Ishikawa (cell line): ENCODE measurements around the gene PUSL1.

Experiments used
- CEBPB ChIP-seq: IDR thresholded peaks from 2 replicates; pipeline ENCODE4 v1.6.1; 2012
- CREB1 ChIP-seq: IDR thresholded peaks from 2 replicates; pipeline ENCODE4 v1.6.1; 2012; ENCODE audit warnings: low read depth
- EGR1 ChIP-seq: IDR thresholded peaks from 2 replicates; pipeline ENCODE4 v1.6.1; 2012
- EP300 ChIP-seq: IDR thresholded peaks from 2 replicates; pipeline ENCODE4 v1.6.1; 2012; ENCODE audit warnings: borderline replicate concordance
- FOXM1 ChIP-seq: IDR thresholded peaks from 2 replicates; pipeline ENCODE4 v1.6.1; 2012; ENCODE audit warnings: low read depth, borderline replicate concordance
- MAX ChIP-seq: IDR thresholded peaks from 2 replicates; pipeline ENCODE4 v1.6.1; 2012
- NFIC ChIP-seq: IDR thresholded peaks from 2 replicates; pipeline ENCODE4 v1.6.1; 2012
- RAD21 ChIP-seq: IDR thresholded peaks from 2 replicates; pipeline ENCODE4 v1.6.1; 2012; ENCODE audit warnings: low read depth
- TAF1 ChIP-seq: IDR thresholded peaks from 2 replicates; pipeline ENCODE4 v1.6.1; 2012; ENCODE audit warnings: low read depth, mild to moderate bottlenecking
- TCF12 ChIP-seq: IDR thresholded peaks from 2 replicates; pipeline ENCODE4 v1.6.1; 2012; ENCODE audit warnings: low read depth
- TEAD4 ChIP-seq: IDR thresholded peaks from 2 replicates; pipeline ENCODE4 v1.6.1; 2012
- YY1 ChIP-seq: IDR thresholded peaks from 2 replicates; pipeline ENCODE4 v1.6.1; 2012; ENCODE audit warnings: low read depth
- ZBTB7A ChIP-seq: IDR thresholded peaks from 2 replicates; pipeline ENCODE4 v1.6.1; 2012; ENCODE audit warnings: low read depth
- TF ChIP-seq, protein P1 (sequence below): IDR thresholded peaks from 2 replicates; pipeline ENCODE4 v1.6.1; 2012
- TF ChIP-seq, protein P2 (sequence below): IDR thresholded peaks from 2 replicates; pipeline ENCODE4 v1.6.1; 2012; ENCODE audit warnings: low read depth, mild to moderate bottlenecking

Gene PUSL1

GRCh38 chr1:1285611-1286311 lies 22.6 kb upstream of the PUSL1 start:
- TF ChIP-seq TCF12 (no peak), RAD21 (no peak), NFIC (no peak), YY1 (no peak), FOXM1 (no peak), ZBTB7A (no peak), EGR1 (no peak)
- TF ChIP-seq, protein P1, sequence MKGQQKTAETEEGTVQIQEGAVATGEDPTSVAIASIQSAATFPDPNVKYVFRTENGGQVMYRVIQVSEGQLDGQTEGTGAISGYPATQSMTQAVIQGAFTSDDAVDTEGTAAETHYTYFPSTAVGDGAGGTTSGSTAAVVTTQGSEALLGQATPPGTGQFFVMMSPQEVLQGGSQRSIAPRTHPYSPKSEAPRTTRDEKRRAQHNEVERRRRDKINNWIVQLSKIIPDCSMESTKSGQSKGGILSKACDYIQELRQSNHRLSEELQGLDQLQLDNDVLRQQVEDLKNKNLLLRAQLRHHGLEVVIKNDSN, result no peak

GRCh38 chr1:1286313-1287261 lies 21.8 kb upstream of the PUSL1 start:
- TF ChIP-seq, protein P1, result no peak
- TF ChIP-seq NFIC, result no peak
- TF ChIP-seq EGR1, result no peak
- TF ChIP-seq CEBPB, result no peak
- TF ChIP-seq RAD21, result no peak
- TF ChIP-seq TCF12, result no peak
- TF ChIP-seq, protein P2, sequence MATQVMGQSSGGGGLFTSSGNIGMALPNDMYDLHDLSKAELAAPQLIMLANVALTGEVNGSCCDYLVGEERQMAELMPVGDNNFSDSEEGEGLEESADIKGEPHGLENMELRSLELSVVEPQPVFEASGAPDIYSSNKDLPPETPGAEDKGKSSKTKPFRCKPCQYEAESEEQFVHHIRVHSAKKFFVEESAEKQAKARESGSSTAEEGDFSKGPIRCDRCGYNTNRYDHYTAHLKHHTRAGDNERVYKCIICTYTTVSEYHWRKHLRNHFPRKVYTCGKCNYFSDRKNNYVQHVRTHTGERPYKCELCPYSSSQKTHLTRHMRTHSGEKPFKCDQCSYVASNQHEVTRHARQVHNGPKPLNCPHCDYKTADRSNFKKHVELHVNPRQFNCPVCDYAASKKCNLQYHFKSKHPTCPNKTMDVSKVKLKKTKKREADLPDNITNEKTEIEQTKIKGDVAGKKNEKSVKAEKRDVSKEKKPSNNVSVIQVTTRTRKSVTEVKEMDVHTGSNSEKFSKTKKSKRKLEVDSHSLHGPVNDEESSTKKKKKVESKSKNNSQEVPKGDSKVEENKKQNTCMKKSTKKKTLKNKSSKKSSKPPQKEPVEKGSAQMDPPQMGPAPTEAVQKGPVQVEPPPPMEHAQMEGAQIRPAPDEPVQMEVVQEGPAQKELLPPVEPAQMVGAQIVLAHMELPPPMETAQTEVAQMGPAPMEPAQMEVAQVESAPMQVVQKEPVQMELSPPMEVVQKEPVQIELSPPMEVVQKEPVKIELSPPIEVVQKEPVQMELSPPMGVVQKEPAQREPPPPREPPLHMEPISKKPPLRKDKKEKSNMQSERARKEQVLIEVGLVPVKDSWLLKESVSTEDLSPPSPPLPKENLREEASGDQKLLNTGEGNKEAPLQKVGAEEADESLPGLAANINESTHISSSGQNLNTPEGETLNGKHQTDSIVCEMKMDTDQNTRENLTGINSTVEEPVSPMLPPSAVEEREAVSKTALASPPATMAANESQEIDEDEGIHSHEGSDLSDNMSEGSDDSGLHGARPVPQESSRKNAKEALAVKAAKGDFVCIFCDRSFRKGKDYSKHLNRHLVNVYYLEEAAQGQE, result no peak
- TF ChIP-seq ZBTB7A, result no peak
- no peak for TF ChIP-seq YY1
- TF ChIP-seq MAX, result no peak
- TF ChIP-seq CREB1, result no peak
- TF ChIP-seq TEAD4, result no peak
- TF ChIP-seq FOXM1, result no peak
- no peak for TF ChIP-seq TAF1

- TF ChIP-seq TCF12 (no peak), EP300 (no peak), RAD21 (no peak), EGR1 (peak; percentile 68)
Measured at GRCh38 chr1:1287288-1288110, 20.9 kb upstream of the PUSL1 start.

DNA sequence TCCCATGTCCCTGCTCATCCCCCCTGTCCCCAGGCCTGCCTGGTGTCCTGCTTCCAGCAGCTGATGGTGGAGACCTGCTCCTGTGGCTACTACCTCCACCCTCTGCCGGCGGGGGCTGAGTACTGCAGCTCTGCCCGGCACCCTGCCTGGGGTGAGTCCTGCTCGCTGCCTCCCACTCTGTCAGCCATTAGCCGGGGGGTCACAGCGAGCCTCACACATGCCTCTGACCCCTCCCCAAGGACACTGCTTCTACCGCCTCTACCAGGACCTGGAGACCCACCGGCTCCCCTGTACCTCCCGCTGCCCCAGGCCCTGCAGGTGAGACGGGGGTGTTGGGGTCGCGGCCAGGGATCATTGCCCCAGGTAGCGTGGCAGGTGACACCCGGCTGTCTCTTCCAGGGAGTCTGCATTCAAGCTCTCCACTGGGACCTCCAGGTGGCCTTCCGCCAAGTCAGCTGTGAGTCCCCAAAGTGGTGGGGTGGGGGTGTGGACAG lies 18.1 kb upstream of the PUSL1 start:
- TF ChIP-seq TEAD4, result no peak
- TF ChIP-seq RAD21, result peak; percentile 73

GRCh38 chr1:1291023-1291528 lies 17.3 kb upstream of the PUSL1 start:
- no peak for TF ChIP-seq ZBTB7A
- peak; percentile 75 for TF ChIP-seq NFIC

GRCh38 chr1:1291548-1292441 lies 16.6 kb upstream of the PUSL1 start:
- TF ChIP-seq EP300, result no peak
- TF ChIP-seq RAD21, result peak; percentile 74

DNA sequence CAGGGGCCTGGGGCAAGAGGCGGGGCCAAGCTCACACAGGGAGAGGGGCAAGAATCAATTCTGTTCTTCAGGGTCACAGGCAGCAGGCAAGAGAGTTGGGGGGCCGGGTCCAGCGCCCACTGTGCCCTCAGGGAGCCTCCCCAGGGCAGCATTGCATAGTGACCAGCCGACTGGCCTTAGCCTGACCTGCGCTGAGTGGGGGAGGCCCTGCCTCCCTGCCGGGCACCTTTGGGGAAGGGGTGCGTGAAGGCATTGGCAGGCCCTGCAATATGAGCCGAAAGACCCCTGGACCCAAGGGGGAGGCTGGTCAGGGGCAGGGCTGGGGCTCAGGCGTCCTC lies 16.0 kb upstream of the PUSL1 start:
- no peak for TF ChIP-seq TCF12
- no peak for TF ChIP-seq RAD21
